ENCODE data around the gene GAA.

DNA sequence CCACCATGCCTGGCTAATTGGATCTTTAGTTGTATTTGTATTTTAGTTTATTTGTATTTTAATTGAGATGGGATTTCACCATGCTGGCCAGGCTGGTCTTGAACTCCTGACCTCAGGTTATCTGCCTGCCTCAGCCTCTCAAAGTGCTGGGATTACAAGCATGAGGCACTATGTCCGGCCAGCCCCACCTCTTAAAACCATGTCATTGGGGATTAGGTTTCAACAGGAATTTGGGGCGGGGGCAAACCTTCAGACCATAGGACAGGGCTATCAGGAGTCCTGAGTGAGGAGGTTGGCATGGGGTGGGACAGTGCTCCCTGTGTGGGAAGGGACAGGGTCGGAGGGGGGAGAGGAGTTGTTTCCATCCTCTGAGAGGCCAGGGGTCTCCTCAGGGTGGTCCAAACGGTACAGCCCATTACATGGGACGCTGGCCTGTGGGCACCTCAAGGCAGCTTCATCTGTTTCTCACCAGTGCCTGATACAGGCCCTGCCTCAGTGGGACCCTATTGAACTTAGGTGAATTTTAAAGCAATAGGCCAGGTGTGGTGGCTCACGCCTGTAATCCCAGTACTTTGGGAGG, 21.6 kb downstream of the GAA start:
- TF ChIP-seq, protein P1, sequence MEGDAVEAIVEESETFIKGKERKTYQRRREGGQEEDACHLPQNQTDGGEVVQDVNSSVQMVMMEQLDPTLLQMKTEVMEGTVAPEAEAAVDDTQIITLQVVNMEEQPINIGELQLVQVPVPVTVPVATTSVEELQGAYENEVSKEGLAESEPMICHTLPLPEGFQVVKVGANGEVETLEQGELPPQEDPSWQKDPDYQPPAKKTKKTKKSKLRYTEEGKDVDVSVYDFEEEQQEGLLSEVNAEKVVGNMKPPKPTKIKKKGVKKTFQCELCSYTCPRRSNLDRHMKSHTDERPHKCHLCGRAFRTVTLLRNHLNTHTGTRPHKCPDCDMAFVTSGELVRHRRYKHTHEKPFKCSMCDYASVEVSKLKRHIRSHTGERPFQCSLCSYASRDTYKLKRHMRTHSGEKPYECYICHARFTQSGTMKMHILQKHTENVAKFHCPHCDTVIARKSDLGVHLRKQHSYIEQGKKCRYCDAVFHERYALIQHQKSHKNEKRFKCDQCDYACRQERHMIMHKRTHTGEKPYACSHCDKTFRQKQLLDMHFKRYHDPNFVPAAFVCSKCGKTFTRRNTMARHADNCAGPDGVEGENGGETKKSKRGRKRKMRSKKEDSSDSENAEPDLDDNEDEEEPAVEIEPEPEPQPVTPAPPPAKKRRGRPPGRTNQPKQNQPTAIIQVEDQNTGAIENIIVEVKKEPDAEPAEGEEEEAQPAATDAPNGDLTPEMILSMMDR (IDR thresholded peaks at IDR 0.05), result no peak
- no peak for TF ChIP-seq POLR2A (IDR thresholded peaks at IDR 0.05)
